SK-N-SH (cell line): ENCODE data around the gene MRTFB.

Experiments
- CHD2 ChIP-seq: fragments of 150-350 bp; IDR thresholded peaks from 2 replicates; pipeline ENCODE4 v1.6.1; 2018; ENCODE audit warnings: low read length; ENCODE audit not compliant: partially characterized antibody
- EP300 ChIP-seq, 2 experiments: IDR thresholded peaks; 2 replicates each; pipeline versions ENCODE4 v1.4.0 to v1.6.1; 2012; ENCODE audit warnings: borderline replicate concordance in 1 of 2, low read depth in 1 of 2, low read length in 1 of 2
- FOXM1 ChIP-seq: IDR thresholded peaks from 2 replicates; pipeline ENCODE4 v1.4.0; 2012; ENCODE audit warnings: low read depth, mild to moderate bottlenecking
- NFIC ChIP-seq: IDR thresholded peaks from 2 replicates; pipeline ENCODE4 v1.4.0; 2012; ENCODE audit warnings: borderline replicate concordance
- POLR2AphosphoS5 ChIP-seq: IDR thresholded peaks from 2 replicates; pipeline ENCODE4 v1.6.1; 2012; ENCODE audit warnings: low read depth, low read length
- SIN3A ChIP-seq: IDR thresholded peaks from 2 replicates; pipeline ENCODE4 v1.6.1; 2012; ENCODE audit warnings: low read depth, mild to moderate bottlenecking, low read length, moderate library complexity, borderline replicate concordance
- SMC3 ChIP-seq: IDR thresholded peaks from 2 replicates; pipeline ENCODE4 v1.6.1; 2012; ENCODE audit warnings: low read depth, low read length, improper control_type of control experiment
- TEAD4 ChIP-seq: IDR thresholded peaks from 2 replicates; pipeline ENCODE4 v1.4.0; 2012; ENCODE audit warnings: mild to moderate bottlenecking, borderline replicate concordance; ENCODE audit not compliant: insufficient read depth
- TF ChIP-seq, protein P1 (sequence below): fragments of 200-600 bp; sonication (generic); IDR thresholded peaks from 2 replicates; pipeline ENCODE4 v1.6.1; 2017; ENCODE audit warnings: antibody characterized with exemption, mild to moderate bottlenecking, moderate library complexity
- TF ChIP-seq, protein P2 (sequence below): IDR thresholded peaks from 2 replicates; pipeline ENCODE4 v1.4.0; 2012; ENCODE audit warnings: low read depth

DNA sequence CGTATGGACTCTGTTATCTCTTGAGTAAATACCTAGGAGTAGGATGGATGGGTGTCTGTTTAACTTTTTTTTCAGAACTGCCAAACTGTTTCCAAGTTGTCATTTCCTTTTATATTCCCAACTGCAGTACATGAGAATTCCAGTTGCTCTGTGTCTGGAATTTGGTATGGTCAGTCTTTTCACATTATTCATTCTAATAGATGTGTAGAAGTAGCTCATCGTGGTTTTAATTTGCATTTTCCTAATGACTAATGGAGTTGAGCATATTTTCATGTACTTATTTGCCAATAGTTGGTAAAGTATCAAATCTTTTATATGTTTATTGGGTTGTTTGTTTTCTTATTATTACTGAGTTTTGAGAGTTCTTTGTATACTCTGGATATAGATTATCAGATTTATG is 27.0 kb downstream of the MRTFB start:
- TF ChIP-seq, protein P1, sequence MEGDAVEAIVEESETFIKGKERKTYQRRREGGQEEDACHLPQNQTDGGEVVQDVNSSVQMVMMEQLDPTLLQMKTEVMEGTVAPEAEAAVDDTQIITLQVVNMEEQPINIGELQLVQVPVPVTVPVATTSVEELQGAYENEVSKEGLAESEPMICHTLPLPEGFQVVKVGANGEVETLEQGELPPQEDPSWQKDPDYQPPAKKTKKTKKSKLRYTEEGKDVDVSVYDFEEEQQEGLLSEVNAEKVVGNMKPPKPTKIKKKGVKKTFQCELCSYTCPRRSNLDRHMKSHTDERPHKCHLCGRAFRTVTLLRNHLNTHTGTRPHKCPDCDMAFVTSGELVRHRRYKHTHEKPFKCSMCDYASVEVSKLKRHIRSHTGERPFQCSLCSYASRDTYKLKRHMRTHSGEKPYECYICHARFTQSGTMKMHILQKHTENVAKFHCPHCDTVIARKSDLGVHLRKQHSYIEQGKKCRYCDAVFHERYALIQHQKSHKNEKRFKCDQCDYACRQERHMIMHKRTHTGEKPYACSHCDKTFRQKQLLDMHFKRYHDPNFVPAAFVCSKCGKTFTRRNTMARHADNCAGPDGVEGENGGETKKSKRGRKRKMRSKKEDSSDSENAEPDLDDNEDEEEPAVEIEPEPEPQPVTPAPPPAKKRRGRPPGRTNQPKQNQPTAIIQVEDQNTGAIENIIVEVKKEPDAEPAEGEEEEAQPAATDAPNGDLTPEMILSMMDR, result no peak
- TF ChIP-seq, protein P2, sequence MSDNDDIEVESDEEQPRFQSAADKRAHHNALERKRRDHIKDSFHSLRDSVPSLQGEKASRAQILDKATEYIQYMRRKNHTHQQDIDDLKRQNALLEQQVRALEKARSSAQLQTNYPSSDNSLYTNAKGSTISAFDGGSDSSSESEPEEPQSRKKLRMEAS, result no peak
- no peak for TF ChIP-seq EP300 (IDR thresholded peaks at IDR 0.05; ENCODE audit: borderline replicate concordance in 1 of 2, low read depth in 1 of 2, low read length in 1 of 2)
- TF ChIP-seq POLR2AphosphoS5, result no peak
- no peak for TF ChIP-seq SMC3
- no peak for TF ChIP-seq SIN3A
- no peak for TF ChIP-seq CHD2
- TF ChIP-seq NFIC, result no peak
- no peak for TF ChIP-seq FOXM1
- TF ChIP-seq TEAD4, result no peak
